ENCODE results near the gene RRP9.
A peak's percentile ranks its signal among the peaks of the same experiment; 100 is the strongest.

The RRP9 gene

DNA sequence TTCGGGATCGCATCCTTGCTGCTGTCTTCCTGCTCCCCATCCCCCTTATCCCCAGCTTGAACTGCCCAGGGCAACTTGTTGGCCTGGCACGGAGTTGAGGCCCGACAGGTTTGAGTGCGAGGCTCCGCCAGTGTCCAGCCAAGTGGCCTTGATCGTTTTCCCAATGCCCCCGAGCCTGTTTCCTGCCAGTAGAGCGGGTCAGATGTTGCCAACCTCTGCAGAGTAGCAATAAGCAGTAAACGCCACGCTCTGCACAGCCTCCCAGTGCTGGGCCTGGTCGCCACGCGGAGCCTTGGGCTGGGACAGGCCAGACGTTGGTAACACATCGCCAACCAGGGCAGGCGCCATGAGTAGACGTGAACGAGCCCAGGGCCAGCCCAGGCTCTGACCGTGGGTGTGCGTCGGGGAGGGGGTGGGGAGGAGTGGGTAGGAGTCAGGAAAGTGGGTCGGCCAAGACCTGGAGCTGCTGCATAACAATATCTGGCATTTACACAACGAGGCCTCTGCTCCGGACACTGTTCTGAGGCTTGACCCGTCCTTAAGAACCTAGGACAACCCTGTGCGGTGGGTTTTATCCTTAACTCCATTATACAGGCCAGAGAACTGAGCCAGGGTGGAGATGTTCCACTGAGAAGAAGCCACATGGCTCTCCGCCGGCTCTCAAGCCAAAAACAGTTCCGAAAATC is 32.7 kb upstream of the RRP9 start:
- peak overlapping the region; percentile 46; the same call in 1 of the 2 replicates for H3K27ac ChIP-seq (ENCODE audit: low read length)
- H3K27me3 ChIP-seq (replicated peaks; ENCODE audit: insufficient read depth, low read length) = no peaks in the 10 kb centered on the region
- H3K9me2 ChIP-seq (replicated peaks; ENCODE audit: insufficient read depth, low read length) = no peaks in the 10 kb centered on the region
- H3K4me2 ChIP-seq (ENCODE audit: low read depth, low read length) = peak overlapping the region; percentile 90
- peak overlapping the region; percentile 91 for H2AFZ ChIP-seq (ENCODE audit: low read length)
- TF ChIP-seq EZH2phosphoT487 (IDR thresholded peaks at IDR 0.05; ENCODE audit: low read length) (no peak), CTCF (IDR thresholded peaks at IDR 0.05; ENCODE audit: low read length) (no peak), EZH2 (optimal IDR thresholded peaks at IDR 0.05; ENCODE audit: low read depth, low read length) (no peak)
- no peaks in the 10 kb centered on the region for H3K36me3 ChIP-seq (replicated peaks; ENCODE audit: insufficient read depth, low read length)
- peaks cover 8% of the 10 kb centered on the region for H3K4me1 ChIP-seq (ENCODE audit: low read length)
- no peaks in the 10 kb centered on the region for H4K20me1 ChIP-seq (ENCODE audit: insufficient read depth, low read length)
- H3K79me2 ChIP-seq (ENCODE audit: low read length) = peaks cover 7% of the 10 kb centered on the region
- peak overlapping the region; percentile 90 for H3K4me3 ChIP-seq (ENCODE audit: low read length)
- peaks cover 21% of the 10 kb centered on the region; the same call in 1 of the 2 replicates for H3F3A ChIP-seq (ENCODE audit: insufficient read depth, low read length)
- DNase-seq = peak; percentile 21
- peak overlapping the region; percentile 77 for H3K9ac ChIP-seq (ENCODE audit: low read length)
- no peaks in the 10 kb centered on the region for H3K9me3 ChIP-seq (replicated peaks; ENCODE audit: insufficient read depth, low read length)

DNA sequence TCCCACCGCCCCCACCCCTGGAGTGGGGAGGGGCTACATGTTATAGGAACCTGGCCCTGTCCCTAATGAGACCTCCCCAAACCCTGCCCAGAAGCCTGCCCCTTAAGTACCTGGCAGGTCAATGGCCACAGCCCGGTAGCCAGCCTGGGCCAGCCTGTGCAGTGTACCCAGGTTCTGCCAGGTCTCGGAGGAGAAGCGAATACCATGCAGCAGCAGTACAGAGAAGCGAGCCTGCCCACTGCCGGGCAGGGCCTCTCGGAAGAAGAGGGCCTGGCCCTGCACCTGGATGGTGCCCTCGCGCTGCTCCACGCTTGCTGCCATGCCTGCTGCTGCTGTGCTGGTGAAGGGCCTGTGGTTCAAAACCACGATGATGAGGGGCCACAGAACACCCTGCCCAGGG is 29.6 kb upstream of the RRP9 start:
- H2AFZ ChIP-seq (ENCODE audit: low read length) = no peak overlapping the region
- H3K27ac ChIP-seq (ENCODE audit: low read length) = no peak overlapping the region
- H3K4me3 ChIP-seq (ENCODE audit: low read length) = no peak overlapping the region
- H3F3A ChIP-seq (ENCODE audit: insufficient read depth, low read length) = peaks cover 16% of the 10 kb centered on the region; the same call in 1 of the 2 replicates
- no peaks in the 10 kb centered on the region for H4K20me1 ChIP-seq (ENCODE audit: insufficient read depth, low read length)
- H3K27me3 ChIP-seq (replicated peaks; ENCODE audit: insufficient read depth, low read length) = no peaks in the 10 kb centered on the region
- no peaks in the 10 kb centered on the region for H3K9me2 ChIP-seq (replicated peaks; ENCODE audit: insufficient read depth, low read length)
- TF ChIP-seq CTCF (IDR thresholded peaks at IDR 0.05; ENCODE audit: low read length) (no peak), EZH2 (optimal IDR thresholded peaks at IDR 0.05; ENCODE audit: low read depth, low read length) (no peak)
- peaks cover 7% of the 10 kb centered on the region for H3K79me2 ChIP-seq (ENCODE audit: low read length)
- H3K36me3 ChIP-seq (replicated peaks; ENCODE audit: insufficient read depth, low read length) = no peaks in the 10 kb centered on the region
- H3K4me2 ChIP-seq (ENCODE audit: low read depth, low read length) = no peak overlapping the region
- DNase-seq = no peak
- no peak overlapping the region for H3K9ac ChIP-seq (ENCODE audit: low read length)
- peaks cover 12% of the 10 kb centered on the region for H3K4me1 ChIP-seq (ENCODE audit: low read length)
- no peaks in the 10 kb centered on the region for H3K9me3 ChIP-seq (replicated peaks; ENCODE audit: insufficient read depth, low read length)

DNA sequence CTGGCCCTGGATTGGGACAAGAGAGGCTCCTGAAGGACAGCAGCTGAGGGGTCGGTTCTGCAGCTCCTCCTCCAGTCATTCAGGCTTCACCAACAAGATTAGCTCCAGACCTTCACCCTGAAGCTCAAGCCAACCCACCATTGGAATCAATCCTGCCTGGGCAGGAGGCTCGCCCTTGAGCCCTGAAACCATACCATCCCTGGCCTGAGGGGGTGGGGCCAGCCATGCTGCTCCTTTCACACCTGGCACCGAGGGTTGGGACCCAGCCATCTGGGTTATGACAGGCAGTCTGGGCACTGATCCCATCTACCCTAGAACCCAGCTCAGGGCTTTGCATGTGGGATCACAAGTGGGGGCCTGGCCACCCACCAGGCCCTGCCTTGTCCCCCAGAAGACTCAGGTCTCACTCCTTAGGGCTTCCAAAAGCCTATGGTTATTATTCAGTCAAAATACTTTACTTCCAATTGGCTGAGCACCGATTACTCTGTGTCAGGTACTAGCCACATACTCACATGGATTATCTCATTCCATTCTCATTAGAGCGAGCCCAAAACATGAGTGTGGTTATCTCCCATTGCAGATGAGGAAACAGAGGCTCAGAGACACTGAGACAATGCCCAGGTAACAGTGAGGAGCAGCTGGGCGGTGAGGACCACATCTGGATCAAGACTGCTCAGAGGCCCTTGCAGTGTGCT is 29.0 kb upstream of the RRP9 start:
- no peak overlapping the region for H2AFZ ChIP-seq (ENCODE audit: low read length)
- H3K79me2 ChIP-seq (ENCODE audit: low read length) = peaks cover 7% of the 10 kb centered on the region
- peaks cover 12% of the 10 kb centered on the region; the same call in 1 of the 2 replicates for H3F3A ChIP-seq (ENCODE audit: insufficient read depth, low read length)
- TF ChIP-seq EZH2 (optimal IDR thresholded peaks at IDR 0.05; ENCODE audit: low read depth, low read length) (no peak), EZH2phosphoT487 (IDR thresholded peaks at IDR 0.05; ENCODE audit: low read length) (no peak), CTCF (IDR thresholded peaks at IDR 0.05; ENCODE audit: low read length) (no peak)
- no peaks in the 10 kb centered on the region for H3K27me3 ChIP-seq (replicated peaks; ENCODE audit: insufficient read depth, low read length)
- no peak overlapping the region for H3K4me2 ChIP-seq (ENCODE audit: low read depth, low read length)
- H4K20me1 ChIP-seq (ENCODE audit: insufficient read depth, low read length) = no peaks in the 10 kb centered on the region
- no peaks in the 10 kb centered on the region for H3K36me3 ChIP-seq (replicated peaks; ENCODE audit: insufficient read depth, low read length)
- H3K9me3 ChIP-seq (replicated peaks; ENCODE audit: insufficient read depth, low read length) = no peaks in the 10 kb centered on the region
- no peak overlapping the region for H3K4me3 ChIP-seq (ENCODE audit: low read length)
- no peak overlapping the region for H3K27ac ChIP-seq (ENCODE audit: low read length)
- DNase-seq = no peak
- H3K4me1 ChIP-seq (ENCODE audit: low read length) = peaks cover 12% of the 10 kb centered on the region
- H3K9me2 ChIP-seq (replicated peaks; ENCODE audit: insufficient read depth, low read length) = no peaks in the 10 kb centered on the region
- no peak overlapping the region for H3K9ac ChIP-seq (ENCODE audit: low read length)

All from MM.1S (cell line).